ENCODE measurements around the gene FIBCD1. TPM values are rescaled to one million over a fixed set of nuclear protein-coding genes. Genes with fewer than 3 reads are reported as not detected.

The FIBCD1 gene
- total and polyA plus RNA-seq, 2 experiments from 2014 or later: 4.4 to 5.6 TPM

GRCh38 chr9:130970052-130970451 lies 31.0 kb upstream of the FIBCD1 start:
- H3K9me3 Mint-ChIP-seq: no peaks in the 10 kb centered on the region; the same call in 2 of the 3 replicates
- H3K27me3 Mint-ChIP-seq (ENCODE audit: insufficient read depth, low read depth, poor library complexity): peaks cover 6% of the 10 kb centered on the region
- Histone ChIP-seq H3K79me2 (replicated peaks; ENCODE audit: insufficient read depth) (no peaks in the 10 kb centered on the region), H4K20me1 (replicated peaks; ENCODE audit: insufficient read depth) (no peaks in the 10 kb centered on the region), H3K36me3 (ENCODE audit: insufficient read depth) (no peaks in the 10 kb centered on the region), H3K27ac (ENCODE audit: low read depth) (no peak overlapping the region), H3K27me3 (ENCODE audit: insufficient read depth) (no peaks in the 10 kb centered on the region), H2AFZ (no peak overlapping the region), H3K9me2 (ENCODE audit: insufficient read depth) (no peaks in the 10 kb centered on the region), H3F3A (replicated peaks; ENCODE audit: low read depth) (no peaks in the 10 kb centered on the region), H3K4me3 (no peak overlapping the region), H3K4me1 (ENCODE audit: insufficient read depth) (no peaks in the 10 kb centered on the region), H3K4me2 (no peak overlapping the region)
- ATAC-seq (no peak), DNase-seq (ENCODE audit: low spot score) (no peak)
- no peak overlapping the region for H3K27ac Mint-ChIP-seq
- TF ChIP-seq JUNB (IDR thresholded peaks at IDR 0.05; ENCODE audit: unreplicated experiment) (no peak), ZNF114 (CRISPR knock-in tag; IDR thresholded peaks at IDR 0.05) (no peak), CTCF (conservative IDR thresholded peaks at IDR 0.05; ENCODE audit: low read depth in 2 of 2) (no peak), ETS1 (IDR thresholded peaks at IDR 0.05) (no peak), REST (IDR thresholded peaks at IDR 0.05; ENCODE audit: unreplicated experiment) (no peak), NANOG (IDR thresholded peaks at IDR 0.05; ENCODE audit: borderline replicate concordance) (no peak), EZH2 (IDR thresholded peaks at IDR 0.05; ENCODE audit: low read depth, unreplicated experiment) (no peak), EZH2phosphoT487 (IDR thresholded peaks at IDR 0.05; ENCODE audit: unreplicated experiment) (no peak), ZNF462 (CRISPR knock-in tag; IDR thresholded peaks at IDR 0.05) (no peak), POLR2AphosphoS5 (IDR thresholded peaks at IDR 0.05; ENCODE audit: low read depth) (no peak), ZNF331 (CRISPR knock-in tag; IDR thresholded peaks at IDR 0.05; ENCODE audit: low read depth) (no peak), CREB1 (CRISPR knock-in tag; IDR thresholded peaks at IDR 0.05; ENCODE audit: low read depth) (no peak), STAT1 (IDR thresholded peaks at IDR 0.05; ENCODE audit: unreplicated experiment) (no peak)
- H3K36me3 Mint-ChIP-seq (ENCODE audit: low read depth): no peaks in the 10 kb centered on the region; the same call in 2 of the 3 replicates
- H3K4me1 Mint-ChIP-seq: peaks cover 9% of the 10 kb centered on the region; the same call in 2 of the 3 replicates
- no peak overlapping the region for H3K4me3 Mint-ChIP-seq

Measured in GM23338 (cell line).